ENCODE results near the gene NCEH1.

GRCh38 chr3:172700936-172701455 is 9.9 kb downstream of the NCEH1 start:
- TF ChIP-seq EZH2 (IDR thresholded peaks at IDR 0.05) = no peak
- TF ChIP-seq, protein P1, sequence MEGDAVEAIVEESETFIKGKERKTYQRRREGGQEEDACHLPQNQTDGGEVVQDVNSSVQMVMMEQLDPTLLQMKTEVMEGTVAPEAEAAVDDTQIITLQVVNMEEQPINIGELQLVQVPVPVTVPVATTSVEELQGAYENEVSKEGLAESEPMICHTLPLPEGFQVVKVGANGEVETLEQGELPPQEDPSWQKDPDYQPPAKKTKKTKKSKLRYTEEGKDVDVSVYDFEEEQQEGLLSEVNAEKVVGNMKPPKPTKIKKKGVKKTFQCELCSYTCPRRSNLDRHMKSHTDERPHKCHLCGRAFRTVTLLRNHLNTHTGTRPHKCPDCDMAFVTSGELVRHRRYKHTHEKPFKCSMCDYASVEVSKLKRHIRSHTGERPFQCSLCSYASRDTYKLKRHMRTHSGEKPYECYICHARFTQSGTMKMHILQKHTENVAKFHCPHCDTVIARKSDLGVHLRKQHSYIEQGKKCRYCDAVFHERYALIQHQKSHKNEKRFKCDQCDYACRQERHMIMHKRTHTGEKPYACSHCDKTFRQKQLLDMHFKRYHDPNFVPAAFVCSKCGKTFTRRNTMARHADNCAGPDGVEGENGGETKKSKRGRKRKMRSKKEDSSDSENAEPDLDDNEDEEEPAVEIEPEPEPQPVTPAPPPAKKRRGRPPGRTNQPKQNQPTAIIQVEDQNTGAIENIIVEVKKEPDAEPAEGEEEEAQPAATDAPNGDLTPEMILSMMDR (IDR thresholded peaks at IDR 0.05 in 2 of 3, conservative IDR thresholded peaks at IDR 0.05 in 1 of 3; ENCODE audit: borderline replicate concordance in 1 of 3, insufficient read depth in 1 of 3, low read depth in 2 of 3, low read length in 2 of 3) = no peak

Measured in HCT116 (cell line).